ENCODE results near the gene KRTAP2-3. TPM values are rescaled to one million over a fixed set of nuclear protein-coding genes. Genes with fewer than 3 reads are reported as not detected.
"Not testable (repeated sequence)": the region's sequence is repeated elsewhere in the genome, so short reads cannot be mapped to it uniquely, and the experiment has no call there.

KRTAP2-3 gene
- total RNA-seq, 3 donors from 2014 or later, result not detected

DNA sequence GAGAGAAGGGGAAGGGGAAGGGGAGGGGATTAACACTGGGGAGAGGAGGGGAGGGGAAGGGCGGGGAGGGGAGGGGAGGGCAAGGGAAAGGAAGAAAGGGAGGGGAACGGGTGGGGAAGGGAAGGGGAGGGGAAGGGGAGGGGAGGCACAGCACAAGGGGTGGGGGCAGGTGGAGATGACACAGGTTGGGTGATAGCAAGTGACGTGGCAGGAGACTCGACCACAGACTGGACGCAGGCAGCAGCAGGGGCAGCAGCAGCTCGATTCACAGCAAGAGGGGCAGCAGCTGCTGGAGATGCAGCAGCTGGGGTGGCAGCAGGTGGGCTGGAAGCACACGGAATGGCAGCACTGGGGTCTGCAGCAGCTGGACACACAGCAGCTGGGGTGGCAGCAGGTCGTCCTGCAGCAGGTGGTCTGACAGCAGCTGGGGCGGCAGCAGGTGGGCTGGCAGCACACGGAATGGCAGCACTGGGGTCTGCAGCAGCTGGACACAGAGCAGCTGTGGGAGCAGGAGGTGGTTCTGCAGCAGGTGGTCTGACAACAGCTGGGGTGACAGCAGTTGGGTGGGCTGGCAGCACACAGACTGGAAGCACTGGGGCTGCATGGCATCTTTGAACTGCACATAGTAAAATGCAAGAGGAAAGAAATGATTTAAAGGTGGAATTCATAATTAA lies 41.8 kb upstream of the KRTAP2-3 start, which contains the start of gene KRTAP4-16:
Gene KRTAP4-16, minus strand, starts transcription at position 624 of the 674 bp plus-strand sequence. Its CDS starts 0 bp downstream, at position 624.
- intact Hi-C loops (cut with DNase I, micrococcal nuclease), result no loop called here
- DNase-seq (no peak), ATAC-seq (no peak)
- Histone ChIP-seq H3K9me3 (no peaks in the 10 kb centered on the region), H3K4me1 (ENCODE audit: low read depth) (no peaks in the 10 kb centered on the region), H3K4me3 (no peak within 1 kb of the TSS), H3K36me3 (ENCODE audit: low read depth) (no peaks in the 10 kb centered on the region)
- TF ChIP-seq, protein P1, sequence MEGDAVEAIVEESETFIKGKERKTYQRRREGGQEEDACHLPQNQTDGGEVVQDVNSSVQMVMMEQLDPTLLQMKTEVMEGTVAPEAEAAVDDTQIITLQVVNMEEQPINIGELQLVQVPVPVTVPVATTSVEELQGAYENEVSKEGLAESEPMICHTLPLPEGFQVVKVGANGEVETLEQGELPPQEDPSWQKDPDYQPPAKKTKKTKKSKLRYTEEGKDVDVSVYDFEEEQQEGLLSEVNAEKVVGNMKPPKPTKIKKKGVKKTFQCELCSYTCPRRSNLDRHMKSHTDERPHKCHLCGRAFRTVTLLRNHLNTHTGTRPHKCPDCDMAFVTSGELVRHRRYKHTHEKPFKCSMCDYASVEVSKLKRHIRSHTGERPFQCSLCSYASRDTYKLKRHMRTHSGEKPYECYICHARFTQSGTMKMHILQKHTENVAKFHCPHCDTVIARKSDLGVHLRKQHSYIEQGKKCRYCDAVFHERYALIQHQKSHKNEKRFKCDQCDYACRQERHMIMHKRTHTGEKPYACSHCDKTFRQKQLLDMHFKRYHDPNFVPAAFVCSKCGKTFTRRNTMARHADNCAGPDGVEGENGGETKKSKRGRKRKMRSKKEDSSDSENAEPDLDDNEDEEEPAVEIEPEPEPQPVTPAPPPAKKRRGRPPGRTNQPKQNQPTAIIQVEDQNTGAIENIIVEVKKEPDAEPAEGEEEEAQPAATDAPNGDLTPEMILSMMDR (IDR thresholded peaks at IDR 0.05), result no peak

DNA sequence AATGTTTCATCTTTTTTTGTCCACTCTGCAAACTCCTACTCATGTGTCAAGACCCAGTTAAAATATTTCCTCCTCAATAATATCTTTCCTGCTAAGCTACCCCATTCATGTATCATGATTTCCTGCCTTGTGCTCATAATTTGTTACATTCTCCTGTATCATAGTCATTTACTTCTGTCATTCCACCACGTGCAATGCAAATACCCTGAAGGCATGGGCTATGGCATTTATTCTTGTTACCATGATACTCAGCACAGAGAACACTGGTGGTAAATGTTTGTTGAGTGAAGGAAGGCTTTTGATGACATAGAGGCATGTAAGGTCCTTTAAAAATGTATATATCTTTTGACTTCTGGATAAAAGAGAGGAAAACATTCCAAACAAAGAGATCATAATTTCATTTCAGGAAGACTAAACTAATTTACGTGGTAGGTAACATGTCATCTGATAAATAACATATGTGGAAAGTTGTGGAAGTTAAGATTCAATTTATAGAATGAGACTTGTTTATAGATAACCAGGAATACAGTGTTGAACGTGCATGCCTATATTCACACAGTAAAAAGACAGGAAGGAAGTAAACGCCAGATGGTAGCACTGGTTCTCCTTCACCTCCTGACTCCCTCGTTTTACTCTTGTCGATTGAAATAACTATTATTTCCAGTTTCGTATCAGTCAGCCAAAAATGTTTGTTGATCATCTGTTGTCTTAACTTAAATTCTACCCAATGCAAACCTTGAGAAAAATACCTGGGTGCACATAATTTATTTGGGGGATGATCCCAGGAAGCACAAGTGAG lies 40.0 kb upstream of the KRTAP2-3 start:
- ATAC-seq; H3K4me1 ChIP-seq (ENCODE audit: low read depth); H3K36me3 ChIP-seq (ENCODE audit: low read depth); intact Hi-C loops (cut with DNase I, micrococcal nuclease); DNase-seq; H3K4me3 ChIP-seq; H3K9me3 ChIP-seq: not testable (repeated sequence)

DNA sequence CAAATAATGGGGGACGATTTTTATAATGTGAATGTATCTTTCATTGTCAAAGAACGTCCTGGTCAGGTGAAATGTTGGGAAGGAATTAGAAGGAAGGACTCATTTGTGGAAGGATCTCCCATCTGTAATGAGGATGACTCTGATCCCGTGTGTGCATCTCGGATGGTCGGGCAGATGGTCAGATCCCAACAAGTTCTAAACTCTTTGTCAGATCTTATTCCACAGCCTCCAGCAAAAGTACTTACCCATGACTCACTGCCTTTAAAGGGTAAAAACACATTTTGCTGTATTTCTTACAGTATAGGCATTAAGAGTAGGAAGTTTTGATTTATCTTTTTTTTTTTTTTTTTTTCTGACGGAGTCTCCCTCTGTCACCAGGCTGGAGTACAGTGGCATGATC lies 38.6 kb upstream of the KRTAP2-3 start:
- Histone ChIP-seq H3K4me1 (ENCODE audit: low read depth) (no peaks in the 10 kb centered on the region), H3K4me3 (no peak overlapping the region), H3K36me3 (ENCODE audit: low read depth) (no peaks in the 10 kb centered on the region), H3K9me3 (no peaks in the 10 kb centered on the region)
- DNase-seq, result no peak
- TF ChIP-seq, protein P1 (IDR thresholded peaks at IDR 0.05), result no peak
- ATAC-seq, result no peak
- intact Hi-C loops (cut with DNase I, micrococcal nuclease), result no loop called here

DNA sequence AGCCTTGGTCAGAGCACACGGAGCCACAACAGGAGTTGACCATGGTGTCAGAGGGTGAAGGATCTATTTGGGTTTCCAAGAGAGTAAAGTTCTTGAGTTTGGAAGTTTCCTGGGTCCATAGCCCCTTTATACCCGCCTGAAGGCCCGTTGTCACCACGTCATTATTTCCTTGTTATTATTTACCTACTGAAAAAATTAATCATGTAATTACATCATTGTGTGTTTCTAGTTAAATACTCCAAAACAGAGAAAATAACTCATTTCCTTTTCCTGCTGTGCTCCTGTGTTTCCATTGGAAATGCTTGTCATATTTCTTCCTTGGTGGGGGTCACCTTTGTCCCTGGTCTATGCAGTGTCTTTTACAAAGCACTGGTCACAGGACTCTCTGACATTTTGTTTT lies 38.1 kb upstream of the KRTAP2-3 start, which contains the start of gene KRTAP4-8:
Gene KRTAP4-8, minus strand, starts transcription at position 101 of the 400 bp plus-strand sequence. Its CDS starts 58 bp downstream, at position 43.
- H3K4me3 ChIP-seq, result no peak within 1 kb of the TSS
- TF ChIP-seq, protein P1 (IDR thresholded peaks at IDR 0.05), result no peak

DNA sequence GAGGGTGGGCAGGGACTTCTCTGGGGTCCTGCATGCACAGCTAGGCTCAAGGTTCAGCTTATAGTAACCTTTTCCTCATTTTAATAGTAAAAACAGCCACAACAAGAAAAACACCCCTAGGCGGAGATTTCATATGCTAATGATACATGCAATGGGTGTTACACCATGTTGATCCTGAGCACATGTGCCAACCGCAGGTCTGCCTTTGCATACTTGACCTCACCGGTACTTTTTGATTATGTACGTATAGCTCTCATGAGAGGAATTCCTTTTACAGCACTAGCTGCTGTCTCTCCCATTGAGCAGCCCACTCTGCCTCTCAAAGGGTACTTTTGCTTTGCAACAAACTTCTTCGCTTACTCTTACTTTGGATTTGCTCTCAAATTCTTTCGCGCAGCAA lies 36.1 kb upstream of the KRTAP2-3 start:
- Histone ChIP-seq H3K36me3 (ENCODE audit: low read depth) (no peaks in the 10 kb centered on the region), H3K9me3 (no peaks in the 10 kb centered on the region), H3K4me1 (ENCODE audit: low read depth) (no peaks in the 10 kb centered on the region), H3K4me3 (no peak overlapping the region)
- no peak for DNase-seq
- intact Hi-C loops (cut with DNase I, micrococcal nuclease), result no loop called here
- no peak for ATAC-seq
- TF ChIP-seq, protein P1 (IDR thresholded peaks at IDR 0.05), result no peak

More for the DNA sequence above, 38.1 kb upstream of the KRTAP2-3 start, which contains the start of gene KRTAP4-8:
- H3K36me3 ChIP-seq (ENCODE audit: low read depth), result no peaks in the 10 kb centered on the region
- no peak for ATAC-seq
- intact Hi-C loops (cut with DNase I, micrococcal nuclease), result no loop called here
- DNase-seq, result no peak
- no peaks in the 10 kb centered on the region for H3K9me3 ChIP-seq
- no peaks in the 10 kb centered on the region for H3K4me1 ChIP-seq (ENCODE audit: low read depth)

DNA sequence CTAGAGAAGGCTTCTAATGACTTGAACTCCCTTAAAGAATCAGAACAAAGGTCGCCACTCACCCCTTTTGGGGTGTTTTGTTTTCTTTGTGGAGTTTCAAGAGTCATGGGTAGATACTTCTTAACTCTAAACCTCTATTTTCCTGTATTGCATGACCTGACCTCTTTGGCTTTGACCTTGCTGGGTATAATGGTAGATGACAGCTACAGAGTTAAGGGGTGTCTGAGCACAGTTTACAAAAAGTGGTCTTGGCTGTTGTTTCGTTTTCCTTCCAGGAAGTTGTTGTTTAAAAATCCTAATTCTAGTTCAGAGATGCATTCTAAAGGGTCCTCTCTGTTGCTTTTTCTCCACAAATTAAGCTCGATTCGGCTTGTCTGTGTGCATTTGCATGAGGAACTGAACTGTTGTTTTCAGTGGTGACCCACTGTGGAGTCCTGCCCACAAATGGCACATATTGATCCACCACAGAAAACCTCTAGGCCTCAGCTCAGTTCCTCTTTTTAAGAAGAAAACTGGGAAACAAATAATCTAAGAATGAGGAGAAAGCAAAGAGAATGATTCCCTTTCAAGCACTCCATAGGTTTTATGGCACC lies 28.9 kb upstream of the KRTAP2-3 start:
- H3K4me3 ChIP-seq; H3K36me3 ChIP-seq (ENCODE audit: low read depth); ATAC-seq; DNase-seq; H3K9me3 ChIP-seq; intact Hi-C loops (cut with DNase I, micrococcal nuclease); H3K4me1 ChIP-seq (ENCODE audit: low read depth): not testable (repeated sequence)

DNA sequence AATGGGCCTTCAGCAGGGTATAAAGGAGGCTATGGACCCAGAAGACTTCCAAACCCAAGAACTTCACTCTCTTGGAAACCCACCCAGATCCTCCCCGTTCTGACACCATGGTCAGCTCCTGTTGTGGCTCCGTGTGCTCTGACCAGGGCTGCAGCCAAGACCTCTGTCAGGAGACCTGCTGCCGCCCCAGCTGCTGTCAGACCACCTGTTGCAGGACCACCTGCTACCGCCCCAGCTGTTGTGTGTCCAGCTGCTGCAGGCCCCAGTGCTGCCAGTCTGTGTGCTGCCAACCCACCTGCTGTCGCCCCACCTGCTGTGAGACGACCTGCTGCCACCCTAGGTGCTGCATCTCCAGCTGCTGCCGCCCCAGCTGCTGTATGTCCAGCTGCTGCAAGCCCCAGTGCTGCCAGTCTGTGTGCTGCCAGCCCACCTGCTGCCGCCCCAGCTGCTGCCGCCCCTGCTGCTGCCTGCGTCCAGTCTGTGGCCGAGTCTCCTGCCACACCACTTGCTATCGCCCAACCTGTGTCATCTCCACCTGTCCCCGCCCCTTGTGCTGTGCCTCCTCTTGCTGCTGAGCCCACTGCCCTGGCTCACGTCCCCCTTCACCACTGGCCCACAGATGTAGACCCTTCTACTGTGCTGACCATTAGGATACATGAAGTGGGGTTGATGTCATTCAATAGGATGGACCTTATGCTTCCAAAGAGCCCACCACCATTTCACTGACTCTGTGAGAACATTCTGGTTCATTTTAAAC lies 24.4 kb upstream of the KRTAP2-3 start, which contains the start of gene KRTAP4-7:
Gene KRTAP4-7, plus strand, starts transcription at position 51 of the 757 bp plus-strand sequence. Its CDS starts 57 bp downstream, at position 108.
- H3K36me3 ChIP-seq (ENCODE audit: low read depth); ATAC-seq; H3K9me3 ChIP-seq; H3K4me1 ChIP-seq (ENCODE audit: low read depth); H3K4me3 ChIP-seq; intact Hi-C loops (cut with DNase I, micrococcal nuclease); DNase-seq: not testable (repeated sequence)

DNA sequence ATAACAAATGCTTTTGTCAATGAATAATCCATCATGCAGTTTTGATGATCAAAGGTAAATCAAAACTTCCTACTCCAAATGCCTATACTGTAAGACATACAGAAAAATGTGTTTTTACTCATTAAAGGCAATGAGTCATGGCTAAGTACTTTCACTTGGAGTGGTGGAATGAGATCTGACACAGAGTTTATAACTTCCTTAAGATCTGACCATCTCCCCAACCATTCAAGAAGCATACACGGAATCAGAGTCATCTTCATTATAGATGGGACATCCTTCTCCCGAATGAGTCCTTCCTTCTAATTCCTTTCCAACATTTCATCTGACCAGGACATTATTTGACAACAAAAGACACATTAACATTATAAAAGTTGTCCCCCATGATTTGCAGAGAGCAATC lies 23.5 kb upstream of the KRTAP2-3 start:
- H3K4me1 ChIP-seq (ENCODE audit: low read depth); intact Hi-C loops (cut with DNase I, micrococcal nuclease); H3K4me3 ChIP-seq; ATAC-seq; H3K36me3 ChIP-seq (ENCODE audit: low read depth); DNase-seq; H3K9me3 ChIP-seq: not testable (repeated sequence)

Measured in mucosa of descending colon (tissue), 3 donors.